K562 (cell line): ENCODE data around the gene PRKACA. TPM values are rescaled to one million over a fixed set of nuclear protein-coding genes. Genes with fewer than 3 reads are reported as not detected.

Experiments used
- ARID3B ChIP-seq: fragments of 250-450 bp; sonication (Bioruptor Pico); IDR thresholded peaks from 2 replicates; pipeline ENCODE4 v1.4.0; 2020; ENCODE audit warnings: borderline replicate concordance
- BCL6 ChIP-seq: fragments of 250-450 bp; sonication (Bioruptor Pico); IDR thresholded peaks from 2 replicates; pipeline ENCODE4 v1.4.0; 2020
- CBX5 ChIP-seq: IDR thresholded peaks from 2 replicates; pipeline ENCODE4 v1.6.1; 2014; ENCODE audit warnings: low read depth, borderline replicate concordance
- FOXP1 ChIP-seq: sonication (generic); formaldehyde crosslinking; IDR thresholded peaks from 2 replicates; pipeline ENCODE4 v1.8.0; 2022; ENCODE audit warnings: mild to moderate bottlenecking, missing genetic modification reagents
- HMGN3 ChIP-seq: IDR thresholded peaks from 2 replicates; pipeline ENCODE4 v1.6.1; 2011; ENCODE audit warnings: borderline replicate concordance, low read depth, mild to moderate bottlenecking, mixed read lengths, low read length; ENCODE audit not compliant: insufficient read length; ENCODE audit errors: extremely low read depth
- HNRNPUL1 ChIP-seq: fragments of 200-400 bp; formaldehyde crosslinking; IDR thresholded peaks from 2 replicates; pipeline ENCODE4 v1.6.1; 2017; ENCODE audit warnings: low read length
- ID3 ChIP-seq, 2 experiments: fragments of 250-450 bp in 1 of 2; fragments of 450-650 bp in 1 of 2; sonication (Bioruptor Pico) in 1 of 2; IDR thresholded peaks; 2 replicates each; pipeline versions ENCODE4 v1.6.1 to v1.8.0; 2016 to 2021; ENCODE audit warnings: mild to moderate bottlenecking in 2 of 2, moderate library complexity in 2 of 2, missing compliant biosample characterization in 1 of 2, missing genetic modification characterization in 1 of 2
- PURB ChIP-seq: sonication (generic); formaldehyde crosslinking; IDR thresholded peaks from 2 replicates; pipeline ENCODE4 v1.9.0; 2021; ENCODE audit warnings: low read depth, mild to moderate bottlenecking, missing genetic modification reagents
- RBM14 ChIP-seq: fragments of 200-400 bp; formaldehyde crosslinking; IDR thresholded peaks from 2 replicates; pipeline ENCODE4 v1.6.1; 2018; ENCODE audit warnings: low read depth, mild to moderate bottlenecking, low read length, moderate library complexity, borderline replicate concordance; ENCODE audit not compliant: insufficient read depth
- RREB1 ChIP-seq: fragments of 250-450 bp; sonication (Bioruptor Pico); IDR thresholded peaks from 2 replicates; pipeline ENCODE4 v1.4.0; 2020
- TAF7 ChIP-seq: fragments of 450-650 bp; IDR thresholded peaks from 2 replicates; pipeline ENCODE4 v1.6.1; 2016; ENCODE audit warnings: missing genetic modification characterization, missing compliant biosample characterization
- TAL1 ChIP-seq: fragments of 450-650 bp; IDR thresholded peaks from 2 replicates; pipeline ENCODE4 v1.6.1; 2016; ENCODE audit warnings: mild to moderate bottlenecking
- ZNF224 ChIP-seq: sonication (generic); formaldehyde crosslinking; IDR thresholded peaks from 2 replicates; pipeline ENCODE4 v1.8.0; 2022; ENCODE audit warnings: mild to moderate bottlenecking, missing genetic modification reagents
- ZNF696 ChIP-seq: fragments of 250-450 bp; sonication (Bioruptor Pico); conservative IDR thresholded peaks from 2 replicates; pipeline ENCODE4 v1.4.0; 2020; ENCODE audit warnings: mild to moderate bottlenecking, moderate library complexity
- polyA plus RNA-seq, 8 experiments: library from polyadenylated mRNA; depleted of rRNA in 4 of 8; stranded (reverse) in 5 of 8; unstranded in 3 of 8; fragments of >200 nt; fragmentation: Nextera tagmentation in 2 of 8; fragmentation: Illumina TruSeq in 1 of 8; extraction: Ambion mirVana in 2 of 8; extraction: Trizol in 1 of 8; gene quantifications; 2 replicates each; pipeline versions ENCODE4 v1.2.1 to v1.2.3, GENCODE V29; 2011 to 2014; ENCODE audit warnings: inconsistent platforms in 1 of 8, missing spikeins in 1 of 8
- total RNA-seq, 7 experiments: library from RNA; depleted of rRNA in 6 of 7; stranded (reverse); fragments of >200 nt in 6 of 7; fragmentation: Illumina TruSeq in 2 of 7; extraction: Trizol in 2 of 7; gene quantifications; 2 replicates each; pipeline versions ENCODE4 v1.2.1 to v1.2.3, GENCODE V29; 2011 to 2021; ENCODE audit warnings: low replicate concordance in 1 of 7
- TF ChIP-seq, protein P1 (sequence below): fragments of 250-450 bp; sonication (Bioruptor Pico); IDR thresholded peaks from 2 replicates; pipeline ENCODE4 v1.5.0; 2021; ENCODE audit warnings: mild to moderate bottlenecking, moderate library complexity

The PRKACA gene
- total and polyA plus RNA-seq, 9 of the 15 experiments (the other 6 are each of a cell fraction or from before 2014, with no cell fraction given): 1.2 to 63.1 (median 13.0) TPM

- TF ChIP-seq BCL6 (no peak), TAL1 (peak; percentile 93), CBX5 (no peak), FOXP1 (CRISPR knock-in tag) (no peak), RBM14 (no peak), ID3 (CRISPR knock-in tag; IDR thresholded peaks at IDR 0.05) (no peak), ID3 (tag; IDR thresholded peaks at IDR 0.05) (peak; percentile 78; the same call in 1 of the 2 replicates), TAF7 (tag) (no peak), PURB (CRISPR knock-in tag) (no peak), ZNF696 (CRISPR knock-in tag) (no peak), ARID3B (CRISPR knock-in tag) (no peak), HMGN3 (peak; percentile 84), RREB1 (CRISPR knock-in tag) (no peak), HNRNPUL1 (no peak), ZNF224 (CRISPR knock-in tag) (no peak)
- TF ChIP-seq, protein P1, sequence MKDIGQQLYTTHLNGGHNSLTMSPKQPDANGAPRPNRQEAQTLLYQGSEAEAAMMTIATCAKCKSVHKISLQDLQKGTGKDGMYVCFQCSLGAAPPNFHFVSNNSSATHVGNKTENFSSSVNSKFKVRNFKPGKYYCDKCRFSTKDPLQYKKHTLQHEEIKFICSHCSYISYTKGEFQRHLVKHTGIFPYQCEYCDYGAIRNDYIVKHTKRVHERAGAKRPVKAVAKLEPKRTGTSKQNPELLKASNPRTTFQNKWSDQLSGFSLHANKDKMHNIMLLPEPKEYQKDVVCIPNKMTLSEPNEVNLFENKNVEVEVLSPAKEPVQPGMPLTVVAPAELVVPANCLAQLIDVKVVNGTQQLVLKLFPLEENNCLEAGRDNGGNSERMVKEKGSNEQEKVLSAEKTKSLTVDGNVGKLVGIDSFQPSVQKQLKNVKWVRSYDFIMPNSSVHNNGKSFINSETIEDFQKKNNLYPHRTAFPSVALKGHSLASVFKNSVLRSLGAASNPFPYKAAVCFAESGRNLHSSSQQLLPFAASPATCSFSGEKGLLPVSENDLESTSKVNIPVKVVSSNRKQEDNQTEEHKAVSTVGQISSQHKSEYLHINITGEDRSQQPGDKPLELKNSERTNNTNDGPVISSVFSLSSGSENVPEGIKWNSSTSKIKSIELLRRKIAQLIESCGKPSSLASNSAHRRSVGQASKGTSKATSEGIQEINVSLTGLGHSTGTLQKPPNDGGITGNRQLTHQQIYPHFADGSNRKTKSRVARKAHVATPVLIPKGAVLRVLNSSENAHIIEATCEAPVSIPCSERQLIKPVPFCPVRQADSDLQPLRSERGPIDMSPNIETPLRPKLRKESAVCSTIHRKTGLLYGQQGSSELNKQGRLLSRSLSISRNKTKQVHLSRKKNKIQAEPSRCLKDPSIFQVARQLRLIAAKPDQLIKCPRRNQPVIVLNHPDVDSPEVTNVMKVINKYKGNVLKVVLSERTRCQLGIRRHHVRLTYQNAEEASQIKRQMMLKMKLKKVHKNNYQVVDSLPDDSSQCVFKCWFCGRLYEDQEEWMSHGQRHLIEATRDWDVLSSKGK (CRISPR knock-in tag): no peak
Measured at GRCh38 chr19:14142262-14143190, 25.0 kb upstream of the PRKACA start (continued).
